Transverse colon (tissue), 4 donors: ENCODE data around the gene NCKAP5L. TPM values are rescaled to one million over a fixed set of nuclear protein-coding genes. Genes with fewer than 3 reads are reported as not detected.

Source experiments
- DNase-seq: peaks from one replicate; pipeline ENCODE4 v3.0.0-alpha.2; 2019
- H3K27ac ChIP-seq, 4 donors: fragments of 200-600 bp; sonication (generic); 2 replicates each; pipeline ENCODE4 v1.5.1; 2016 to 2018; ENCODE audit warnings: inconsistent platforms in 4 of 4
- H3K27me3 ChIP-seq: fragments of 200-600 bp; sonication (generic); 2 replicates; pipeline ENCODE4 v1.5.1; 2017; ENCODE audit warnings: inconsistent platforms
- H3K36me3 ChIP-seq, 4 donors: fragments of 200-600 bp; sonication (generic); 2 replicates each; pipeline ENCODE4 v1.5.1; 2017 to 2019; ENCODE audit warnings: inconsistent platforms in 4 of 4
- H3K4me1 ChIP-seq, 4 donors: fragments of 200-600 bp; sonication (generic); 2 replicates each; pipeline ENCODE4 v1.5.1; 2017 to 2020; ENCODE audit warnings: inconsistent platforms in 4 of 4
- H3K4me3 ChIP-seq, 4 donors: fragments of 200-600 bp; sonication (generic); 1 replicate in 1 of 4; 2 replicates in 3 of 4; pipeline versions ENCODE4 v1.5.1 to v1.6.1; 2017 to 2019; ENCODE audit warnings: inconsistent platforms in 4 of 4
- H3K9me3 ChIP-seq, 2 donors: fragments of 200-600 bp; sonication (generic); 2 replicates each; pipeline ENCODE4 v1.5.1; 2017 to 2019; ENCODE audit warnings: inconsistent platforms in 2 of 2
- EP300 ChIP-seq: sonication (generic); formaldehyde crosslinking; IDR thresholded peaks from one replicate; pipeline ENCODE4 v1.6.1; 2017; ENCODE audit warnings: antibody characterized with exemption, low read depth
- POLR2A ChIP-seq: fragments of 450-650 bp; IDR thresholded peaks from one replicate; pipeline ENCODE4 v1.6.1; 2016; ENCODE audit warnings: antibody characterized with exemption, mild to moderate bottlenecking, moderate library complexity
- POLR2AphosphoS5 ChIP-seq, 3 donors: sonication (generic); formaldehyde crosslinking; IDR thresholded peaks; one replicate each; pipeline ENCODE4 v1.6.1; 2016; ENCODE audit warnings: antibody characterized with exemption in 3 of 3
- WGBS, 2 donors: methylation state at CpG; one replicate each; pipeline ENCODE4 v1.1.5; 2018; ENCODE audit warnings: low coverage in 1 of 2; 5-methylcytosine and 5-hydroxymethylcytosine counted together
- in situ Hi-C, 4 donors: fragments of 200-750 bp; cut with MboI; loops; one replicate each; pipeline versions ENCODE4 v1.15.0 to v1.15.1; 2017; ENCODE audit warnings: low sequenced_read_pairs in 3 of 4, low pct_ligation_motif_present in 1 of 4, low pct_unique_long_range_greater_than_20kb in 1 of 4
- intact Hi-C: fragments of 100-400 bp; cut with DNase I; formaldehyde crosslinking; loops from one replicate; pipeline ENCODE4 v1.15.1; 2023; ENCODE audit warnings: low total_unique reads
- total RNA-seq, 4 donors: library from RNA; depleted of rRNA; stranded (reverse); fragments of >200 nt; gene quantifications; one replicate each; pipeline ENCODE4 v1.1.0, GENCODE V29; 2016
- TF ChIP-seq, protein P1 (sequence below), 5 experiments: fragments of 200-600 bp in 3 of 5; fragments of 450-650 bp in 2 of 5; sonication (generic) in 3 of 5; IDR thresholded peaks; 1 replicate in 2 of 5; 2 replicates in 3 of 5; pipeline ENCODE4 v1.5.1; 2016 to 2017; ENCODE audit warnings: antibody characterized with exemption in 5 of 5, inconsistent platforms in 3 of 5, mild to moderate bottlenecking in 2 of 5, moderate library complexity in 1 of 5

Gene NCKAP5L
- total RNA-seq, 4 donors from 2014 or later, result 3.4 to 5.1 (median 4.2) TPM

- no peak overlapping the region for H3K4me3 ChIP-seq
- no peak overlapping the region for H3K27ac ChIP-seq
- peaks cover 0 to 65% (median 30%) of the 10 kb centered on the region in 4 donors for H3K36me3 ChIP-seq
- DNase-seq, result peak; percentile 75
- no peaks in the 10 kb centered on the region for H3K9me3 ChIP-seq
- in situ Hi-C loops (no loop called here), intact Hi-C loops (loop anchor here (5.0 kb wide), 1 partner anchor 79 kb away; the partner anchor contains the start of gene BCDIN3D)
- TF ChIP-seq, protein P1, sequence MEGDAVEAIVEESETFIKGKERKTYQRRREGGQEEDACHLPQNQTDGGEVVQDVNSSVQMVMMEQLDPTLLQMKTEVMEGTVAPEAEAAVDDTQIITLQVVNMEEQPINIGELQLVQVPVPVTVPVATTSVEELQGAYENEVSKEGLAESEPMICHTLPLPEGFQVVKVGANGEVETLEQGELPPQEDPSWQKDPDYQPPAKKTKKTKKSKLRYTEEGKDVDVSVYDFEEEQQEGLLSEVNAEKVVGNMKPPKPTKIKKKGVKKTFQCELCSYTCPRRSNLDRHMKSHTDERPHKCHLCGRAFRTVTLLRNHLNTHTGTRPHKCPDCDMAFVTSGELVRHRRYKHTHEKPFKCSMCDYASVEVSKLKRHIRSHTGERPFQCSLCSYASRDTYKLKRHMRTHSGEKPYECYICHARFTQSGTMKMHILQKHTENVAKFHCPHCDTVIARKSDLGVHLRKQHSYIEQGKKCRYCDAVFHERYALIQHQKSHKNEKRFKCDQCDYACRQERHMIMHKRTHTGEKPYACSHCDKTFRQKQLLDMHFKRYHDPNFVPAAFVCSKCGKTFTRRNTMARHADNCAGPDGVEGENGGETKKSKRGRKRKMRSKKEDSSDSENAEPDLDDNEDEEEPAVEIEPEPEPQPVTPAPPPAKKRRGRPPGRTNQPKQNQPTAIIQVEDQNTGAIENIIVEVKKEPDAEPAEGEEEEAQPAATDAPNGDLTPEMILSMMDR (IDR thresholded peaks at IDR 0.05), result peak; percentile 34 to 66 (median 61)
- TF ChIP-seq POLR2A (no peak), EP300 (no peak), POLR2AphosphoS5 (IDR thresholded peaks at IDR 0.05) (no peak)
- no peaks in the 10 kb centered on the region for H3K27me3 ChIP-seq
- WGBS, 2 donors, result 27 to 29% methylated on average over 2 to 8 of the region's 8 CpGs
- no peaks in the 10 kb centered on the region for H3K4me1 ChIP-seq
These were observed 65.1 kb downstream of the NCKAP5L start for GRCh38 chr12:49763006-49763591.

DNA sequence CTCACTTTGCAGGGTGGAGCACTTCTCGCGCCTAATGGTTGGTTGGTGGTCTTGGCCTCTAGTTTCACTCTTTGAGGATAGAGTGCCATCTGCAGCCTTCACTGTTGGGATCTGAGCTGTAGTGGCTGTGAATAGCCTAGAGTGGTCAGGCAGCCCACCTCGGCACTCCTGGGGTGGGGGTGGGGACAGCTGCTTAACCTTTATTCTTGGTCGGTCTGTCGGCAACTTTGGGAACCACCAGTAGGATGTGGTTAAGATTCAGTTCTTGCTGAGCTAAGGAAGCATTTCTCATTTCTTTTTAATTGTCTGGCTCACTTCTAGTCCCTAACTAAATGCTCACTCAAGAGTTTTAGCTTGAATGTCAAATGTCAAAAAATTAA, 65.8 kb downstream of the NCKAP5L start:
- Histone ChIP-seq H3K27me3 (no peaks in the 10 kb centered on the region), H3K4me1 (no peaks in the 10 kb centered on the region), H3K36me3 (peaks cover 0 to 71% (median 35%) of the 10 kb centered on the region in 4 donors), H3K27ac (no peak overlapping the region), H3K9me3 (no peaks in the 10 kb centered on the region), H3K4me3 (no peak overlapping the region)
- DNase-seq, result no peak
- 67% methylated on average over 5 of the region's 5 CpGs; no CpG with 5 or more reads in 1 of the 2 donors for WGBS, 2 donors
- TF ChIP-seq, protein P1 (IDR thresholded peaks at IDR 0.05), result no peak
- TF ChIP-seq POLR2AphosphoS5 (IDR thresholded peaks at IDR 0.05) (no peak), EP300 (no peak), POLR2A (no peak)
- intact Hi-C loops (loop anchor here (5.0 kb wide), 1 partner anchor 80 kb away; the partner anchor contains the start of gene BCDIN3D), in situ Hi-C loops (no loop called here)

GRCh38 chr12:49761677-49762467, 66.3 kb downstream of the NCKAP5L start:
- 79 to 83% methylated on average over 4 of the region's 4 CpGs for WGBS, 2 donors
- Histone ChIP-seq H3K27ac (no peak overlapping the region), H3K4me1 (no peaks in the 10 kb centered on the region), H3K36me3 (peaks cover 0 to 77% (median 38%) of the 10 kb centered on the region in 4 donors), H3K9me3 (no peaks in the 10 kb centered on the region), H3K27me3 (no peaks in the 10 kb centered on the region), H3K4me3 (no peak overlapping the region)
- TF ChIP-seq, protein P1 (IDR thresholded peaks at IDR 0.05), result no peak
- TF ChIP-seq POLR2AphosphoS5 (IDR thresholded peaks at IDR 0.05) (no peak), EP300 (no peak), POLR2A (no peak)
- intact Hi-C loops, result loop anchor here (5.0 kb wide), 1 partner anchor 80 kb away; the partner anchor contains the start of gene BCDIN3D
- in situ Hi-C loops, result no loop called here
- DNase-seq, result no peak

- TF ChIP-seq, protein P1 (IDR thresholded peaks at IDR 0.05), result no peak
- TF ChIP-seq POLR2AphosphoS5 (IDR thresholded peaks at IDR 0.05), result no peak
- TF ChIP-seq POLR2A, result no peak
- TF ChIP-seq EP300, result no peak
- Histone ChIP-seq H3K36me3 (peaks cover 0 to 39% (median 16%) of the 10 kb centered on the region in 4 donors), H3K4me1 (peaks cover 26 to 87% (median 36%) of the 10 kb centered on the region in 4 donors), H3K27ac (no peak overlapping the region), H3K9me3 (no peaks in the 10 kb centered on the region), H3K4me3 (no peak overlapping the region), H3K27me3 (no peaks in the 10 kb centered on the region)
- WGBS, 2 donors, result 10 to 16% methylated on average over 1 of the region's 1 CpG
- intact Hi-C loops (no loop called here), in situ Hi-C loops (no loop called here)
- no peak for DNase-seq
These were observed 77.2 kb downstream of the NCKAP5L start for GRCh38 chr12:49750996-49751393.
